GM19324 (cell line): ENCODE data around the gene NCOA1.

Experiments
- ATAC-seq: cut with Tn5 transposase; IDR thresholded peaks from one replicate; pipeline ENCODE4 v1.9.1; 2021; ENCODE audit warnings: mild to moderate bottlenecking, moderate library complexity; ENCODE audit not compliant: unreplicated experiment, low FRiP score

The NCOA1 gene

GRCh38 chr2:24815171-24815570 is 324.1 kb downstream of the NCOA1 start:
- no peak for ATAC-seq

GRCh38 chr2:24816404-24816803 is 325.4 kb downstream of the NCOA1 start:
- ATAC-seq: no peak

GRCh38 chr2:24816884-24817283 is 325.8 kb downstream of the NCOA1 start:
- no peak for ATAC-seq

GRCh38 chr2:24818721-24819167 is 327.7 kb downstream of the NCOA1 start:
- ATAC-seq: no peak

- ATAC-seq: no peak
Observed at GRCh38 chr2:24819442-24820174, 328.6 kb downstream of the NCOA1 start.

GRCh38 chr2:24820175-24820513 is 329.1 kb downstream of the NCOA1 start:
- no peak for ATAC-seq
